T-helper 1 cell (primary cell): ENCODE results near the gene CCDC40.
A peak's percentile ranks its signal among the peaks of the same experiment; 100 is the strongest.
"Not testable (repeated sequence)": the region's sequence is repeated elsewhere in the genome, so short reads cannot be mapped to it uniquely, and the experiment has no call there.

ENCODE experiments used
- DNase-seq, 5 donors: peaks; one replicate each; pipeline ENCODE4 v3.0.0-alpha.2; 2012 to 2020

Gene CCDC40

GRCh38 chr17:80086616-80087015, 50.2 kb downstream of the CCDC40 start:
- no peak for DNase-seq

GRCh38 chr17:80087346-80088265, 51.2 kb downstream of the CCDC40 start:
- DNase-seq: no peak

DNA sequence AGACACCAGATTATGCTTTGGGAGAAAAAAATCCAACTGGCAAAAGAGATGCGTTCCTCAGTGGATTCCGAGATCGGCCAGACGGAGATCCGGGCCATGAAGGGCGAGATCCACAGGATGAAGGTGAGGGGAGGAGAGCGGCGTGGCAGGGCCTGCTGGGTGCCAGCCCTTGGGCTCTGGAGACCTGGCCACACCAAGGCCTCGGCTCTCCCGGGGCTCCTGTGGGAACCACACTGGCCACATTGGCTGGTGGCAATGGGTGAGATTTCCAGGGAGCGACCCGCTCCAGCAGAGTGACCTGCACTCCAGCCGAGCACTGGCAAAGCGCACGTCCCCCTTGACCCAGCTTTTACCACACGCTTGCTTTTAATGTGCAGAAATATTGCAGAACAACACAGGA, 53.3 kb downstream of the CCDC40 start:
- DNase-seq: no peak

DNA sequence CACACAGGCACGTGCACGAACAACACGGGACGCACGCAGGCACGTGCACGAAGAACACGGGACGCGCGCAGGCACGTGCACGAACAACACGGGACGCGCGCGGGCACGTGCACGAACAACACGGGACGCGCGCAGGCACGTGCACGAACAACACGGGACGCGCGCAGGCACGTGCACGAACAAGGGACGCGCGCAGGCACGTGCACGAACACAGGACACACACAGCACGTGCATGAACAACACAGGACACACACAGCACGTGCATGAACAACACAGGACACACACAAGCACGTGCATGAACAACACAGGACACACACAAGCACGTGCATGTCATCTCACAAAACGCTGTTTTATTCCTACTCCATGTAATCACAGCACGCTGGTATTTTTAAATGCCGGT, 53.7 kb downstream of the CCDC40 start:
- not testable (repeated sequence) for DNase-seq

DNA sequence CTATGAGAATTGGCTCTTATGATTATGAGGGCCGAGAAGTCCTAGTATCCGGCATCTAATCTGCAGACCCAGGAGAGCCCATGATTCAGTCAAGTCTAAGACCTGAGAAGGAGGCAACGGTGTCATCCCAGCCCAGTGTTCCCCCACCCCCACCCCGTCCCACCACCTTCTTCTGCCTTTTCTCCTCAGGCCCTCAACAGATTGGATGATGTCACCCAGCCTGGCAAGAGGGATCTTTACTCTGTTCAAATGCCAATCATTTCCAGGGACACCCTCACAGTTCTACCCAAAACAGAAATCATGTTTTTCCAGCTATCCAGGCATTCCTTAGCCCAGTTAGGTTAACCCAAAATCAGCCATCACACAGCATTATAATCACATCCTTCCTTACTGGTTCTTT, 54.9 kb downstream of the CCDC40 start:
- DNase-seq: no peak

DNA sequence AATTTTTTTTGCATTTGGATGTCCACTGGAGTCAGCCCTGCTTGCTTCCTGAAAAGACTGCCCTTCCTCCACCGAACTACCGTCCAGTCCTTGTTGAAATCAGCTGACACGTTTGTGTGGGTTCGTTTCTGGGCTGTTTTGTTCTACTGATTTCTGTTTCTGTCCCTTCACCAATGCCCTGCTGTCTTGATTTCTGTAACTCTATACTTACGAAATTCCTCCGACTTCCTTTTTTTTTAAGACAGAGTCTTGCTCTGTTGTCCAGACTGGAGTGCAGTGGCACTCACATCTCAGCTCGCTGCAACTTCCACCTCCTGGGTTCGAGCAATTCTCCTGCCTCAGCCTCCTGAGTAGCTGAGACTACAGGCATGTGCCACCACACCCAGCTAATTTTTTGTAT, 56.5 kb downstream of the CCDC40 start:
- DNase-seq: no peak

DNA sequence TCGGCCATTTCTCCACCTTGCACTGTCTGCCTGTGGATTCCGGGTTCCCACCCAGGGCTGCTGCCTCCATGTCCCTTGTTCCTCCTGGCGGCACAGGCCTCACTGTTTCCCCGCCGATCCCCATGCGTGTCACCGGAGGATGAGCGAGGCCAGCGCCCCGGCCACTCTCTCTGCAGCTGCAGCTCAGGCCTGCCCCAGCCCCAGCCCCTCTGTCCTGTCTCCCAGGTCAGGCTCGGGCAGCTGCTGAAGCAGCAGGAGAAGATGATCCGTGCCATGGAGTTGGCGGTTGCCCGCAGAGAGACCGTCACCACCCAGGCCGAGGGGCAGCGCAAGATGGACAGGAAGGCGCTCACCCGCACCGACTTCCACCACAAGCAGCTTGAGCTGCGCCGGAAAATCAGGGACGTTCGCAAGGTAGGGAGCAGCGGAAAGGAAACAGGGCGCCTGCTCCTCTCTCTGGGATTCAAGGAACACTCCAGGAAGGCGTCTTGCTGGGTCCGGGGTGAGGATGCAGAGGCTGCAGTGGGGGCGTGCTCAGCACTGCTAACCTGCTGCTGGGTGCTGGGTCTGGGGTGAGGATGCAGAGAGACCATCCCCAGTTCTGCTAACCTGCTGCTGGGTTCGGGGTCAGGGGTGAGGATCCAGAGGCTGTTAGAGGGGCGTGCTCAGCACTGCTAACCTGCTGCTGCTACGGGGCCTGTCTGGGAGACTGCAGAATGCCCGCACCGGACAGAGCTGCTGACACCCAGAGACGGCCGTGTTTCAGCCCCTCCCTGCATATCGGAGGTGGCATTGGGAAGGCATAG, 58.8 kb downstream of the CCDC40 start:
- DNase-seq: no peak

GRCh38 chr17:80095844-80096475, 59.5 kb downstream of the CCDC40 start:
- DNase-seq: no peak

DNA sequence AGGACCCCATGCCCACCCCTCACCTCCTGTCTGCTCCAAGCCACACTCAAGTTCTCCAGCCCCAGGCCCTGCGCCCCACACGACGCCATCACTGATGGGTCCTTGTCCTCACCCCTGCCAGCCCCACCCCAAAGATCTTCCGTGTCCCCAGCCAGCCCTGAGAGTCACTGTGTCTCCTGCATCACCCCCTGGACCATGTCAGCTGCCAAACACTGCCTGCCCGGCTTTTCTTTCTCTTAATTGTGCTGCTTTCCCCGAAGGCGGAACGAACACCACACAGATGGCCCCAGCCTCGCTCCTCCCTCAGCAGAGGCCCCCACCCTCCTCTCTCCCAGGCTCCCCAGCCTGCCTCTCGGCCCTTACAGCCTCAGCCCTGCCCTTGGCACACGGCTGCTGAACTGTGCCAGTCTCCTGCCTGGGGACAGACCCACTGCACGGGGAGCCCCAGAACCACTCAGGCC, 60.1 kb downstream of the CCDC40 start:
- DNase-seq: no peak

GRCh38 chr17:80097127-80097621, 60.7 kb downstream of the CCDC40 start:
- DNase-seq: no peak

DNA sequence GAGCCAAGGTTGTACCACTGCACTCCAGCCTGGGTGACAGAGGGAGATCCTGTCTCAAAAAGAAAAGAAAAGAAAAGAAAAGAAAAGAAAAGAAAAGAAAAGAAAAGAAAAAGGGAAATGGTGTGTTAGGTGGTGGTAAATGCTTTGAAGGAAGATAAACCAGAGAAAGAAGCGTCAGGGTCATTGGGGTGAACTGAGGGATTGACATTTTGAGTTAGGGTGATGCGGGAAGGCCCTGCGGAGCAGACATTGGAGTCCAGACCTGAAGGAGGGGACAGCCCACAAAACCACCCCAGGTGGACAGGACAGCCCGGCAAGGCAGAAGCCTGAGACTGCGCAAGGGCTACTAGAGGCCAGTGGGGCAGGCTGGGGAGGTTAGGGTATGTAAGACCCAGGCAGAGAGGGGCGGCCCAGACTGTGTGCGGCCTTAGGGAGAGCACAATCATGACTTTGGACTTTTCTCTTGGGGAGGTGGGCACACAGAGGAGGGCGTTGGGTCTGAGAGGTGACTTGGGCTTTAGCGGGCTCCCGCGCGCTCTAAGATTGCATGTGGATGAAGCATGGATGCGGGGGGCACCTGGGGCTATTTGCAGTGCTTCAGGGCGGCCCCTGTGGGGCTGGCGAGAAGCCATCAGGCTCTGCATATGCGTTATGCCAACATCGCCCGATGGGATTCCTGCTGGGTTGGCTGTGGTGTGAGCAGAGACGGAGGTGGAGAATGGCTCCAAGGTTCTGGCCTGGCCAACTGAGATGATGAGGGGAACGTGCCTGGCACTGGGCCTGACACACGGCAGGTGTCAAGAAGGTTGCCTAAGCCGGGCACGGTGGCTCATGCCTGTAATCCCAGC, 61.6 kb downstream of the CCDC40 start:
- no peak for DNase-seq

- no peak for DNase-seq
These were observed 63.0 kb downstream of the CCDC40 start for GRCh38 chr17:80099291-80100034.

GRCh38 chr17:80100035-80100323, 63.5 kb downstream of the CCDC40 start:
- no peak for DNase-seq

- DNase-seq: peak; percentile 81 to 92 (median 83)
These were observed 64.8 kb downstream of the CCDC40 start, which contains the start of gene GAA for GRCh38 chr17:80101011-80101945. TSS of gene GAA (plus strand) at chr17:80101581. CDS start at chr17:80104587, 3,006 bp downstream.

DNA sequence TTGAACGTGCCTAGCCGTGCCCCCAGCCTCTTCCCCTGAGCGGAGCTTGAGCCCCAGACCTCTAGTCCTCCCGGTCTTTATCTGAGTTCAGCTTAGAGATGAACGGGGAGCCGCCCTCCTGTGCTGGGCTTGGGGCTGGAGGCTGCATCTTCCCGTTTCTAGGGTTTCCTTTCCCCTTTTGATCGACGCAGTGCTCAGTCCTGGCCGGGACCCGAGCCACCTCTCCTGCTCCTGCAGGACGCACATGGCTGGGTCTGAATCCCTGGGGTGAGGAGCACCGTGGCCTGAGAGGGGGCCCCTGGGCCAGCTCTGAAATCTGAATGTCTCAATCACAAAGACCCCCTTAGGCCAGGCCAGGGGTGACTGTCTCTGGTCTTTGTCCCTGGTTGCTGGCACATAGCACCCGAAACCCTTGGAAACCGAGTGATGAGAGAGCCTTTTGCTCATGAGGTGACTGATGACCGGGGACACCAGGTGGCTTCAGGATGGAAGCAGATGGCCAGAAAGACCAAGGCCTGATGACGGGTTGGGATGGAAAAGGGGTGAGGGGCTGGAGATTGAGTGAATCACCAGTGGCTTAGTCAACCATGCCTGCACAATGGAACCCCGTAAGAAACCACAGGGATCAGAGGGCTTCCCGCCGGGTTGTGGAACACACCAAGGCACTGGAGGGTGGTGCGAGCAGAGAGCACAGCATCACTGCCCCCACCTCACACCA, 65.7 kb downstream of the CCDC40 start:
- DNase-seq: peak in 1 of 5 donors; percentile 13

DNA sequence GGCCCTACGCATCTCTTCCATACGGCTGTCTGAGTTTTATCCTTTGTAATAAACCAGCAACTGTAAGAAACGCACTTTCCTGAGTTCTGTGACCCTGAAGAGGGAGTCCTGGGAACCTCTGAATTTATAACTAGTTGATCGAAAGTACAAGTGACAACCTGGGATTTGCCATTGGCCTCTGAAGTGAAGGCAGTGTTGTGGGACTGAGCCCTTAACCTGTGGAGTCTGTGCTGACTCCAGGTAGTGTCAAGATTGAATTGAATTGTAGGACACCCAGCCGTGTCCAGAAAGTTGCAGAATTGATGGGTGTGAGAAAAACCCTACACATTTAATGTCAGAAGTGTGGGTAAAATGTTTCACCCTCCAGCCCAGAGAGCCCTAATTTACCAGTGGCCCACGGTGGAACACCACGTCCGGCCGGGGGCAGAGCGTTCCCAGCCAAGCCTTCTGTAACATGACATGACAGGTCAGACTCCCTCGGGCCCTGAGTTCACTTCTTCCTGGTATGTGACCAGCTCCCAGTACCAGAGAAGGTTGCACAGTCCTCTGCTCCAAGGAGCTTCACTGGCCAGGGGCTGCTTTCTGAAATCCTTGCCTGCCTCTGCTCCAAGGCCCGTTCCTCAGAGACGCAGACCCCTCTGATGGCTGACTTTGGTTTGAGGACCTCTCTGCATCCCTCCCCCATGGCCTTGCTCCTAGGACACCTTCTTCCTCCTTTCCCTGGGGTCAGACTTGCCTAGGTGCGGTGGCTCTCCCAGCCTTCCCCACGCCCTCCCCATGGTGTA, 66.4 kb downstream of the CCDC40 start:
- no peak for DNase-seq

- no peak for DNase-seq
These were observed 67.1 kb downstream of the CCDC40 start for GRCh38 chr17:80103449-80104085.

- DNase-seq: no peak
These were observed 68.0 kb downstream of the CCDC40 start for GRCh38 chr17:80104321-80104955.
